Stimulated activated CD8-positive, alpha-beta memory T cell treated with anti-CD3 and anti-CD28 coated beads, Interleukin-4, amount 100 ng/mL, for 1 hour (primary cell): ENCODE data around the gene AMMECR1L.
"Not testable (repeated sequence)": the region's sequence is repeated elsewhere in the genome, so short reads cannot be mapped to it uniquely, and the experiment has no call there.

Experiments
- DNase-seq, 2 donors: peaks; one replicate each; pipeline ENCODE4 v3.0.0-alpha.2; 2020; ENCODE audit warnings: low read depth in 2 of 2, low spot score in 1 of 2

The AMMECR1L gene

GRCh38 chr2:127885780-127886592 lies at the start of gene AMMECR1L:
Gene AMMECR1L, minus strand, starts transcription at chr2:127885956. Its CDS starts 11,722 bp downstream, at chr2:127874234.
- DNase-seq, result peak; percentile 32 to 48

- DNase-seq, result no peak
Observed at GRCh38 chr2:127935337-127935736, 49.6 kb upstream of the AMMECR1L start.

GRCh38 chr2:127932199-127932876 lies 46.6 kb upstream of the AMMECR1L start:
- no peak for DNase-seq

GRCh38 chr2:127929449-127929848 lies 43.7 kb upstream of the AMMECR1L start:
- DNase-seq, result no peak

GRCh38 chr2:127927384-127927783 lies 41.6 kb upstream of the AMMECR1L start:
- DNase-seq, result no peak

GRCh38 chr2:127917916-127918315 lies 32.2 kb upstream of the AMMECR1L start:
- DNase-seq, result no peak

- DNase-seq, result no peak
Observed at GRCh38 chr2:127913808-127914457, 28.2 kb upstream of the AMMECR1L start.

GRCh38 chr2:127911737-127912136 lies 26.0 kb upstream of the AMMECR1L start:
- no peak for DNase-seq

GRCh38 chr2:127910415-127910814 lies 24.7 kb upstream of the AMMECR1L start:
- no peak for DNase-seq

GRCh38 chr2:127909019-127909418 lies 23.3 kb upstream of the AMMECR1L start:
- DNase-seq, result no peak

- DNase-seq, result not testable (repeated sequence)
Observed at GRCh38 chr2:127907733-127908400, 22.1 kb upstream of the AMMECR1L start.

GRCh38 chr2:127906206-127906926 lies 20.6 kb upstream of the AMMECR1L start:
- no peak for DNase-seq

- DNase-seq, result no peak
Observed at GRCh38 chr2:127901339-127902056, 15.7 kb upstream of the AMMECR1L start.

GRCh38 chr2:127897531-127898211 lies 11.9 kb upstream of the AMMECR1L start:
- DNase-seq, result no peak

- DNase-seq, result no peak
Observed at GRCh38 chr2:127893494-127893893, 7.7 kb upstream of the AMMECR1L start.

GRCh38 chr2:127893033-127893432 lies 7.3 kb upstream of the AMMECR1L start:
- no peak for DNase-seq

- DNase-seq, result no peak
Observed at GRCh38 chr2:127891811-127892210, 6.1 kb upstream of the AMMECR1L start.

- not testable (repeated sequence) for DNase-seq
Observed at GRCh38 chr2:127890756-127891155, 5.0 kb upstream of the AMMECR1L start.

GRCh38 chr2:127888772-127889171 lies 3.0 kb upstream of the AMMECR1L start:
- DNase-seq, result no peak

GRCh38 chr2:127887776-127888130 lies 2.0 kb upstream of the AMMECR1L start:
- DNase-seq, result no peak
